ENCODE measurements around the gene CD200R1L.
"Not testable (repeated sequence)": the region's sequence is repeated elsewhere in the genome, so short reads cannot be mapped to it uniquely, and the experiment has no call there.

CD200R1L gene

GRCh38 chr3:112846764-112847163 is at the start of gene CD200R1L:
Gene CD200R1L (minus strand): TSS chr3:112846864. CDS start chr3:112829367, 17,497 bp downstream.
- DNase-seq, result no peak

DNA sequence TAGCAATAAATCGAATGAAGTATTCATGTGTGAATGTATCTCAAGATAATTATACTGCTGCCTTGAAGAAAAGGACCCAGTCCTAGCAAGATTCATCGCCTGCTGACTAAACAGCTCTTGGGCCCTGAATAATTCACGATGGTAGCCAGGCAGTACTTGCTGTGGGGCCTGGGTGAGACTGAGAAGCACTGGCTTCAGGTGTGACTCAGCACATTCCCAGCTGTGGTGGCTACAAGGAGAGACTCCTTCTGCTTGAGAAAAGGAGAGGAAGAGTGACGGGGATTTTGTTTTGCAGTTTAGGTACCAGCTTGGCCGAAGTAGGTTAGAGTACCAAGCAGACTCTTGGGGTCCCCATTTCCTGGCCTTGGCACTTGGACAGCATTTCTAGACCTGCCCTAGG is 47.6 kb upstream of the CD200R1L start:
- DNase-seq, result no peak

- no peak for DNase-seq
Observed at GRCh38 chr3:112889357-112889756, 42.7 kb upstream of the CD200R1L start.

DNA sequence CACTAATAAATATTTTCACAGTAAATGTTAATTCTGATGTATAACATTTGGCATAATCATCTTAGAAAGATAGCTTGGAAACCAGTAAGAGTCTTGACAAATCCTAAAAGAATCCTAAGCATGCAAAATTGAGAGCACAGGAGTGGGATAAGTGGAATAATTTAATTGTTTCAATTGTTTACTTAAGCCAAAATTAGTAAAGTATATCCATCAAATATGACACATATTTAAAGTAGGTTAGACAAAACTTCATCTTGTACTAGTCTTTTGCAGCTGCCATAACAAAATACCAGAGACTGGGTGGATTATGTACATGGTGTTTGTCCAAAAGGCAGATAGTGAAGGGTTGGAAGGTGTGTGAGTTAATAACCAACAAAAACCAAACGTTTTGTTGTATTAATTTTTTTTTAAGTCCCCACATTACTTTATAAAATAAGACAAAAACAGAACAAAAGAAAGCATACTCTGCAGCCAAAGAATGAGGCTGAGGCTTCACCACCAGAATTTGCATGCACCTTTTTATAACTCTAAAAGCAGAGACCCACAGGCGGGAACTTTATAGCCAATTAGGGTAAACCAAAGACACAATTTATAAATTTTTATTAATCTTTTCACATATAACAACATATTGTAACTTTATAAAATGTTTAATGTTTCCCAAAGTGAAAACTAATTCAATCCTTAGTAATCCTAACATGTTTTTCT is 41.9 kb upstream of the CD200R1L start:
- no peak for DNase-seq

- DNase-seq, result no peak
Observed at GRCh38 chr3:112884678-112885290, 38.1 kb upstream of the CD200R1L start.

DNA sequence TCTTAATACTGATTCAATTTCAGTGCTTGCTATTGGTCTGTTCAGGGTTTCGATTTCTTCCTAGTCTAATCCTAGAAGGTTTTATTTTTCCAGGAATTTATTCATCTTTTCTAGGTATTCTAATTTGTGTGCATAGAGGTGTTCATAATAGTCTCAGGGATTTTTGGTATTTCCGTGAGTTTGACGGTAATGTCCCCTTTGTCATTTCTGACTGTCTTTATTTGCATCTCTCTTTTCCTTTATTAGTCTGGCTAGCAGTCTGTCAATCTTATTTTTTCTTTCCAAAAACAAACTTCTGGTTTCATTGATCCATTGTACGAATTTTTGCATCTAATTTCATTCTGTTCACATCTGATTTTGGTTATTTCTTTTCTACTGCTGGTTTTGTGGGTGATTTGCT is 35.2 kb upstream of the CD200R1L start:
- no peak for DNase-seq

DNA sequence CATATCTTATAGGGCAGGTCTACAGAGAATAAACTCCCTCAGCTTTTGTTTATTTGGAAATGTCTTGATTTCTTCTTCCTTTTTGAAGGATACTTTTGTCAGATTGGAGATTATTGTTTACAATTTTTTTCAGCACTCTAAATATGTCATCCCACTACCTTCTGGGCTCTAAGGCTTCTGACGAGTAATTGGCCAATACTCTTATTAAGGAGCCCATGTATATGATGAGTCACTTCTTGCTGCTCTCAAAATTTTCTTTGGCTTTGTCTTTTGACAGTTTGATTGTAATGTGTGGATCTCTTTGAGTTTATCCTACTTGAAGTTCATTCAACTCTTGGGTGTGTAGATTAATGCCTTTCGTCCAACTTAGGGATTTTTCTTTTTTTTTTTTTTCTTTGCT is 28.9 kb upstream of the CD200R1L start:
- DNase-seq, result no peak

GRCh38 chr3:112874725-112875124 is 28.1 kb upstream of the CD200R1L start:
- no peak for DNase-seq

DNA sequence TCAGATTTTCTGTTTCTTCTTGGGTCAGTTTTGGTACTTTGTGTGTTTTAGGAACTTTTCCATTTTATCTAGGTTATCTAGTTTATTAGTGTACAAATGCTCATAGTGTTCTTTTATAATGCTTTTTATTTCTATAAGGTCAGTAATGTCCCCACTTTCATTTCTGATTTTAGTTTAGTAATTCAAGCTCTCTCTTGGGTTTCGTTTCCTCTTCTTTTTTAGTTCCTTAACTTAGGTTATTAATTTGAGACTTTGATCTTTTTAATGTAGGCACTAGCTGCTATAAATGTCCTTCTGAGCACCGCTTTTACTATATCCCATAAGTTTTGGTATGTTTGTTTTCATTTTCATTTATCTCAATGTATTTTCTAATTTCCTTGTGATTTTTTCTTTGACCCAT is 27.0 kb upstream of the CD200R1L start:
- no peak for DNase-seq

DNA sequence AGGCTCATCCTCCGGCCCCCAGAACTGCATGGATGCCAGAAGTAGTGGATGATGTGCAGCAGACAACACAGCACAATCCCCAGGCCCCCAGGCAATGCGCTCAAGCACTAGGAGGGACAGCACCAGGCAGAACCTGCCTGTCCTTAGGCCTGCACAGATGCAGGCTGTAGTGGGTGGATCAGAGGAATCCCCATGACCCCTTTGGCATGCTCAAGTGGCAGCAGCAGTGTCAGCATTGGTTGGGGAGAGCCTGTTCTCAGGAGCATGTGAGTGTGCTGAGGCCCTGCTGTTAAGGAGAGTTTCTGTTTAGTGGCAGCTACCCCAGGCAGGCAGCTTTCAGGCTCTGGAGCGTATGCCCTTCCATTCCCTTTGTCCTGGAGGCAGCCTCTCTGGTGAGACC is 25.1 kb upstream of the CD200R1L start:
- no peak for DNase-seq

DNA sequence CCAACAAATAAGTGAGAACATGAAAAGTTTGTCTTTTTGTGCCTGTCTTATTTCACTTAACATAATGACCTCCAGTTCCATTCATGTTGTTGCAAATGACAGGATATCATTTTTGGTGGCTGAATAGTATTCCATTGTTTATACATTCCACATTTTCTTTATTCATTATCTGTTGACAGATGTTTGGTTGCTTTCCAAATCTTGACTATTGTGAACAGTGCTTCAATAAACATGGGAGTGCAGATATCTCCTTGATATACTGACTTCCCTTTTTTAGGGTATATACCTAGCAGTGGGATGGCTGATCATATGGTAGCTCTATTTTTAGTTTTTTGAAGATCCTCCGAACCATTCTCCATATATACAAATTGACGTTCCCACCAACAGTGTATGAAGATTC is 19.1 kb upstream of the CD200R1L start:
- DNase-seq, result no peak

GRCh38 chr3:112860898-112861297 is 14.2 kb upstream of the CD200R1L start:
- DNase-seq, result no peak

- no peak for DNase-seq
Observed at GRCh38 chr3:112858410-112859069, 11.9 kb upstream of the CD200R1L start.

DNA sequence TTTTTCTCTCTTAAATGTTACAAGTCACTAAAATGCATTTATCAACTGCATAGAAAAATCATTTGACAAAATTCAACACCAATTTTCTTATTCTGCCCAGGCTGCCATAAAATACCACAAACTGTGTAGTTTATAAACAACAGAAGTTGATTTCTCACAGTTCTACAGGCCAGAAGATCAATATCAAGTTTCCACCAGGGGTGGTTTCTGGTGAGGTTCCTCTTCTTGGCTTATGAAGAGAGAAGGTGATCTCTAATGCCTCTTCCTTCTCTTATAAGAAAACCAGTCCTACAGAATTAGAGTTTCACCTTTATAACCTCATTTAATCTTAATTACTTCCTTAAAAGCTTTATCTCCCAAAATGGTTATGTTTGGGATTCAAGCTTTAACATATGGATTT is 10.9 kb upstream of the CD200R1L start:
- DNase-seq, result no peak

- DNase-seq, result no peak
Observed at GRCh38 chr3:112856537-112856936, 9.9 kb upstream of the CD200R1L start.

DNA sequence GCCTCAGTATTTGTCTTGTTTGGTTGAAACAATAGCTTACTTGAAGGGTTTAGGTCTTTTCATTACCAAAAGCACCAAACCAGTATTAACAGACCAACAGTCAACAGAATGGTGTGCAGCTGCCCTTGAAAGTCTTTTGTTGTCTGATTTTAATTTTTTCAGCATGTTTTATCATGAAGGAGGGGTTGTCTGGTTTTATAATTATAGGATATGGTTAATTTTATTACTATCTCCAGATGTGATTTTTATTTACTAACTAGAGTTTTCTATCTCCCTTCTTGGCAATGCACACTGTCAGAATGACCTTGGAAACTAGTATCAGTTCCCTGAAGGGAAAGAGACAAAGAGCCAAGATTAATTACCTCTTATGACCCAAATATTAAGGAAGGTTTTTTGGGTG is 9.2 kb upstream of the CD200R1L start:
- no peak for DNase-seq

GRCh38 chr3:112855074-112855473 is 8.4 kb upstream of the CD200R1L start:
- DNase-seq, result not testable (repeated sequence)

GRCh38 chr3:112848196-112848595 is 1.5 kb upstream of the CD200R1L start:
- DNase-seq, result no peak

DNA sequence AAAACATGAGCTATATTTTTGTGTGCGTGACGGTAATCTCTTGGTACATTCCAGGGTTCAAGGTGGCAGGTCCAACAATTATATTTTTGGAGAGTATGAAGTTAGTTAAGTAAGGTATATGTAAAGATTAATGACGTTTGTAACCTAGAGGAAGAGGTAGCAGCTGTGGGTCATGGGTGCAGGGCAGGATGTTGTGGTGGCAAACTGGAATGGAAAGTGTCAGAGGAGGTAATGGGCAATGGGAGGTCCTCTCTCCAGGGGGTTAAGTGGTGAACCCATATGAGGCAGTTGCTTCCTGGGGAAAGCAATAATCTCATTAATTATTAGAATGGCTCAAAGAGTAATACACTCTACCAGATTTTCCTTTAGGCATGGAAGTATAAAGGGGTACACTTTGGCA is 1.0 kb upstream of the CD200R1L start:
- DNase-seq, result no peak

DNA sequence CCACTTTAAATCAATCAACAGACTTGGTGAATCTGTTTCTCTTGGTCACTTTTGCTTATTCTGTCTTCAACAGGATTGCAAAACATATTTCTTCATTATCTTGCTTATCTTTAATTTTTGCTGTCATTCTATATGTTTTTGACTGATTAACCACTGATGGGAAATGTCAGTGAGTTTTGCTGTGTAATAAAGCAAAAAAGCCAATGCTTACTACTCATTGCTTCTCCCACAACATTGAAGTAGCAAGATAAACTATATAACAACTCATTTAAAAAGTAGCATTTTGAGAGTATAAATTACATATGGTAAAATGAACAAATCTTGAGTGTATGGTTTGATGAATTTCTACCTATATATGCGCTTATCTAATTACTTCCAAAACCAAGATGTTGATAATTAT is 892 bp downstream of the CD200R1L start:
- no peak for DNase-seq

DNA sequence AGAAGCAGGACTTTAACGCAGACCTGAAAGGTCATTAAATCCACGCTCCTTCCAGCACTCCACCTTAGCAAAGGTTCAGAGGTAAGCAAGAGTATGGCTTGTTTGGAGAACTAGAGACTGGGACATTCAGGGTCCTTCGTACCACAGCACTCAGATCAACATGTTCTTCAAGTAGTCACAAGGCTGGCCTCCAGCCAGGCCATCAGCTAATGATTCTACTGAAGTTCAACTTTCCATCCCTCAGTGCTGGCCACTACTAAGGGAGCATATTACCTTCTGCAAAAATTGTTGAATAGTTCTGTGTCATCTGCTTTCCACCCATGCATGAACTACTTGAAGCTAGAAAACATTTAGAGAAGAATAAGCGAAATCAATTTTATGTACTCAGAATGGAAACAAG is 17.6 kb downstream of the CD200R1L start:
- DNase-seq, result no peak

DNA sequence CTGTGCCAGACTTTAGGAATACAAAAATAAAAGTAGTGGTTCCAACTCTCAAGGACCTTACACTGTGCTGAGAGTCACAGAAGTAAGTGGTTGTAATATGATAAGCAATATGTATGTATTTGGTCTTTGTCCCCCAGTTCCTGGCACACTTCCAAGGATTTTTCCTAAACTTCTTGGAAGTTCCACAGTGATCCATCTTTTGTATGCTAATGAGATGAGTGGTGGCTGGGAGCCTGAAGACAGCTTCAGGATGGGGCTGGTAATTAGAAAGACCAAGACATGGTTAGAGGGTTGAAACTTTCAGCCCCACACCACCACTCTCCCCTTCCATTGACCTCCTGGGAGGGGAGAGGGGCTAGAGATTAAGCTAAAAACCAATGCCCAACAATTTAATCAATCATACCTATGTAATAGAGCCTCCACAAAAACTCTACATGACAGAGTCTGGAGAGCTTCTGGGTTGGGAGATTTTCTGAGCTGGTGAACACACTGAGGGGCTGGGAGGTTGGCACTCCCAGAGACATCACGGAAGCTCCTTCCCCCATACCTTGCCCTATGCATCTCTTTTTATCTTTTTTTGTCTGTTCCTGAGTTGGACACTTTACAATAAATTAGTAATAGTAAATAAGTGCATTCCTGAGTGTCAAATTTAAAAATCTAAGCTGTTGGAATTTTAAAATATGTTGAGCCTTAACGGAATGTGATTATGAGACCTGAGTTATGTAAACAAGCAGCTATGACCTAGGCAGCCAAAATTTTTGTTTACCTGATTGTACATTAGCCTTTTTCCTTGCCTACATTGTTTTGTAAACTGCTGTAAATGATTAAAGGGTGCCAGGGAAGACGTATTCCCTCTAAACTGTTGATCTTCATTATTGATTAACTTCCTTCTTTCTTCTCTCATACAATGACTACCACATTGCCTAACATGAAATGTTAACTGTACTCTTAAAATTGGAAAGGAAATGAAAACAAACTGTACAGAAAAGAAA is 24.3 kb downstream of the CD200R1L start:
- DNase-seq, result no peak

DNA sequence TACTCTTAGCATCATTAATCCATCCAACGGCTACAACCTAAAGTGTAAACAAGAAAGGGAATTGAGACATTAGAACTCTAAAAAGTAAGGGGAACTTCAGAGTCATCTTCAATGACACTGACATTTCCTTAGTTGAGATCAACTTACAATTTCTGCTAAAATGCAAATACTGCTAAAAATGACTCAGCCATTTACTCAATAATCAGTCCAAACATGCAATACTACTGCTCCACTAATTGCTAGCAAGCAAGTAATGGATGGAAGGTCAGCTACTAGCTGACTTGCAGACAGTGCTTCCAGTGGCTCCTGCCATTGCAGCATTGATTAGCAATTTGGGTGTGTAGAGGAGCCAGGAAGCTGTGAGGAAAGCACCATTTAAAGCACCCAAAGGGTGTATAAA is 28.4 kb downstream of the CD200R1L start:
- DNase-seq, result no peak
